ENCODE data around the gene PDZRN3.
"Not testable (repeated sequence)": the region's sequence is repeated elsewhere in the genome, so short reads cannot be mapped to it uniquely, and the experiment has no call there.

PDZRN3 gene

DNA sequence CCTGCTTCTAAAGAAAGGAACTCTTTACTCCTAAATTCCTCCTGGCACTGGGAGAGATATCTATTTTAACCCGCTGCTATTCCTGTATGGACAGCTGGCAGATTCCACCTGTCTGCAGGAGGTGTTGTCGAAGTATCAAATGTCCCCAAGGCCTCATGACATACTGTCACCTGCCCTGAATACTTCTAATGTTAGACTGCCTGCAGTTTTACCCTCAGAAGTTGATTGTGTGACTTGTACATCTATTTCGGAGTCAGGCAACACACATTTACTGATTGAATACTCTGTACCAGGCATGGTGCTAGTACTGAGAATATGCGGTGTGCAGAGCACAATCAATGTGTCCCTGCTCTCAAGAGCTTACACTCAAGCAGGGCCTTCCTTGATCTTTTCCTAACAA, 38.6 kb downstream of the PDZRN3 start:
- no peak for DNase-seq

DNA sequence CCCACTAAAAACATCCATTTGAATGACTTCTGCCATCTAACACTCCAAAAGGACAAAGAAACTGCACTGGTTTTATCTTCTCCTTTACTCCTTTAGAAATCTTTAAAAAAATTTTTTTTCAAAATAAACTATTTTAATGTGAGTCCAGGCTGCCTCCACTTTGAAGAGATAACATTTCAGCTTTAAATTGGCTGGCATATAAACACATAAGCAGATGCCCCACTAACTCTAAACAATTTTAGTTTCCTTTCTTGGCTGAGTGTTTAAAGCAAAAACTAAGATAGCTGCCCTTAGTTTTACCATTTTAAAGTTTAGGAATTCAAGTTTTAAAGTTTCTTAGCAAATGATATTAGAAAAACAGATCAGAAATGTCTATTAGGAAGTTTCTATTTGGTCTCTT, 39.9 kb downstream of the PDZRN3 start:
- no peak for DNase-seq

GRCh38 chr3:73582535-73582934, 42.2 kb downstream of the PDZRN3 start:
- DNase-seq = no peak

GRCh38 chr3:73581134-73581846, 43.5 kb downstream of the PDZRN3 start:
- no peak for DNase-seq

DNA sequence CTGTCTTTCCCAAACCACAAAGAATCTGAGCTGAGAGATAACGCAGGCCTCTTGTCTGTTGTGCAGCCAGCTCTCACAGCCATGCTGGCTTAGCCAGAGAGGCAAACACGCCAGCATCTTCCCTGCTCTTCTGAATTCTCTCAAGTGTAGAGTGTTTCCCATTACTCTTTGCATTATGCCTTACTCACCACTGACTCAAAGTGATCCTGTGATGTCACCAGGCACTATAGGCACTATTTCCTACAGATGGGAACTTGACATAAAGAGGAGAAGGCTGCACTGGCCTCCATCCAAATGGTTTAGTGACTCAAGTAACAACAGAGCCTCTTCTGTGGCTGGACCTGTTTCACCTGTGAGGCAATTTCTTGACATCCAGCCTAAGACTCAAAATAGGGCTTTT, 44.4 kb downstream of the PDZRN3 start:
- DNase-seq = peak; percentile 38

DNA sequence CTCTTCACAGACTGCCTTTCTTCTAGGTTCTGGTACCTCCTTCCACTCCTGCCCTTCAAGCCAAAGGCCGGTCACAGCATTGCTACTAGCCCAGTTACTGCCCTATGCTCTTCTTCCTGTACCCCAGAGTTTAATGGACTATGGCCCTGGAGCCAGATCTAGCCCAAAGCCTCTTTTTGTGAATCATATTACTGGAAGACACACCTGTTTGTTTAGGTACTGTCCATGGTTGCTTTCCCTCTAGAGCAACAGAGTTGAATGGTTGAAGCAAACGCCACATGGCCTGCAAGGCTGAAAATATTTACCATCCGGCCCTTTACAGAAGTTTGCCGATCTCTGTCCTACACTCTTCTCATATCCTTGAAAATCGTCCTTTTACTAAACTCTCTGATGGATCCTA, 47.0 kb downstream of the PDZRN3 start:
- DNase-seq = no peak

DNA sequence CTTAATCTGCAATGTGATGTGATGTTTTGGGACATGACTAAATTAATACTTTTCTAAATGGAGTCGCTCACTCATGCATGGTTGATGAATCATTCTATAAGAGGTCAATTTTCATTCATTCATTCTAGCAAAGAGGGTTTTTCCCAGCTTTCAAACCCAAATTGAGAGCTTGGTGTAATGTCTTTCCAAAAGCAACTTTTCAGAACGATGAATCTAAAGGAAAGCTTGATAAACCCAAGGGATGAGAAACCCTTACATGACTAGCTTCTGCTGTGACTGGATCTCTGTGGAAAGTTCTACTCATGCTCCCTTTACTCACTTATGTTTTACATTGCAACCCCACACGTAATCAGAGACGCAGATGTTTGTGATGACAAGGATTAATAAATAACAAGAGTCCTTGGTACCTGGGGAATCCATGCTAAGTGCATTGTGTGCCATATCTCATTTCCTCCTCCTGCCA, 47.7 kb downstream of the PDZRN3 start:
- DNase-seq = no peak

DNA sequence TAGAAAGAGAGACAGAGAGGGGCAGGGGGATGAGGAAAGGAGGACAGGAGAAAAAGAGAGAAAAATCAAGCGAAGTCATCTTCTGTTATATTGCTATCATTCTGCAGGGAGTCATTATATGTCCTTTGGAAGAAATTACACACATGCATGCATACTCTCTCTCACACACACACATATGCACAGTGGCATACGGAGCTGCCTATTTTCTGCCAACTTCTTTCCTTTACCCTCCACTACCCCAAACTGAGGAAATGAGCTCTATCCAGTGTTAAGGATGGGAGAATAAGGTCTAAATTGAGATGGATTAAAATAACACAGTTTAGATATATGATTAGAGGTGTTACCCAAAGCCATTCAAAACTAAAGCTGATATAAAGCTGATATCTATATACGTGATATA, 48.8 kb downstream of the PDZRN3 start:
- no peak for DNase-seq

GRCh38 chr3:73575519-73575918, 49.2 kb downstream of the PDZRN3 start:
- DNase-seq = no peak

DNA sequence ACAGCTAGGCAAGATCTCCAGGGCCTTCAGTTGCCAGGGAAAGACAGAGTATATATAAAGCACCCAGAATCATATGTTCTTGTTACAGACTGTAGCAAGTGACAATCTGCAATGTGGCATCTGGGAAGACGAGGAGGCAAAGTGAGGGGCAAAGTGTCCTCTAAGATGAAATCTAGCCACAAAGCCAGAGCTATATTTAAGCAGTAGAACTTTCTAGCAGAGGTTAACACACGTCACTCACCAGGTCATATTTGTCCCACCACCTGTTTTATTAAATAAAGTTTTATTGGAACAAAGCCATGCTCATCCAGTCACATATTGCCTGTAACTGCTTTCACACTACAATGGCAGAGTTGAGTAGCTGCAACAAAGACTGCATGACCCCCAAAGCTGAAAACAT, 51.5 kb downstream of the PDZRN3 start:
- no peak for DNase-seq

DNA sequence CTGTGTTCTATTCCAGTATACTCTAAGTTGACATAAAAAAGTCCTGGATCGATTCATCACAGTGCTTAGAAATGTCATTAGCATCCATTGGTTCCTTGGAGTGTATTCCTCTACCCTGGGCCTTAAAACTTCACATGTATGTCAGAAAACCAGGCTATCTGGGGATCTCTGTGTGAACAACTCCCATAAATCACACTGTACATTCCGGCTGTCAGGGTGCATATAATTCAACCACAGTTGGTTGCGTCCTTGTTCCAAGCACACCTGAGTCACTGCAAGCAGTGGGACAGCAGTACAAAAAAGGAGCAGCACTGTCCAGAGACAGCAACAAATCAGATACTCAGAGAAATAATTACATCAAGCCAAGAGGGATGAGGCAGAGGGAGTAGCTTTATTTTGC, 52.4 kb downstream of the PDZRN3 start:
- no peak for DNase-seq

DNA sequence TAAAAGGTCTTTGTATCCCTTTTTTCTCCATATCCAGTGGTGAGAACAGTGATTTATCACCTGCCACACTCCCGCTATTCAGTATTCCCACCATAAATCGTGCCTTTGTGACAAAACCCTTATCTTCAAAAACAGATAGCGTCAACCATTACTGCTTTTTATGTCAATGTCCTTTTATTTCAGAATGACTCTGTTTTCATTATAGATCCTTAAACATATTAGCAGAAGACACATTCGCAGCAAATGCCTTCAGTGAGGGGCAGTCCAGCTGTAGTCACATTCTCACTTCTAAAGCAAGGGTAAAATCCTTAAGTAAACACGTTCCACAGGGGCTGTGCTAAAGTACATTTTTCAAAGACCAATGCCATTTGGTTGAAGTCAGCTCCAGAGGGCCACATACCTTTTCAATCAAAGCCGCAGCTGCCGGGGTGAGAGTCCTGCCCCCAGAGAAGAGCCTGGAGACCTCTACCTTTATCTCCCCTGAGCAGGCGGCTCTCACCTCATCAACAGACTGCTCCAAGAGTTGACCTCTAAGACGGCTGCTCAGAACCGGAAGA, 53.4 kb downstream of the PDZRN3 start:
- no peak for DNase-seq

- no peak for DNase-seq
Observed at GRCh38 chr3:73569246-73569760, 55.4 kb downstream of the PDZRN3 start.

DNA sequence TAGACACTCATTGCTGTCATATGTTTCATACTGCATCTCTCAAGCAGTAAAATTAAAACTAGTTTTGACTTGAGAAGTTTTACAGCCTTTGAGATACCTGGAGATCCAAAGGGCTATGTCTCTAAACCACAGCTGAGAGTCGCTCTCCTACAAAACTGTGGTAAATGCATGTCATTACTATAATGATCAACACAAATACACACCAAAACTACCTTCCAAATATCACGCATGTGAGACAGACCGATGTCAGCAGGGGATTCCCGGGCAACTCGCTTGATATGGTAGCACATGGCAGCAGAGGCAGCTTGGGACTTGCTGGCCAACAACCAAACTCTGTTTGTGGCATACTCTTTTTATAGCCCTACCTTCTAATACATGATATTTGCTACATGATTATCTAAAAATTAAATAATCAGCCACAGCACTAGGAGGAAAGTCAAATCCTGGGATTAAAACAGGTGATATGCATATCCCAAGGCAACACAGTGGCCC, 56.3 kb downstream of the PDZRN3 start:
- no peak for DNase-seq

GRCh38 chr3:73565374-73565773, 59.4 kb downstream of the PDZRN3 start:
- not testable (repeated sequence) for DNase-seq

DNA sequence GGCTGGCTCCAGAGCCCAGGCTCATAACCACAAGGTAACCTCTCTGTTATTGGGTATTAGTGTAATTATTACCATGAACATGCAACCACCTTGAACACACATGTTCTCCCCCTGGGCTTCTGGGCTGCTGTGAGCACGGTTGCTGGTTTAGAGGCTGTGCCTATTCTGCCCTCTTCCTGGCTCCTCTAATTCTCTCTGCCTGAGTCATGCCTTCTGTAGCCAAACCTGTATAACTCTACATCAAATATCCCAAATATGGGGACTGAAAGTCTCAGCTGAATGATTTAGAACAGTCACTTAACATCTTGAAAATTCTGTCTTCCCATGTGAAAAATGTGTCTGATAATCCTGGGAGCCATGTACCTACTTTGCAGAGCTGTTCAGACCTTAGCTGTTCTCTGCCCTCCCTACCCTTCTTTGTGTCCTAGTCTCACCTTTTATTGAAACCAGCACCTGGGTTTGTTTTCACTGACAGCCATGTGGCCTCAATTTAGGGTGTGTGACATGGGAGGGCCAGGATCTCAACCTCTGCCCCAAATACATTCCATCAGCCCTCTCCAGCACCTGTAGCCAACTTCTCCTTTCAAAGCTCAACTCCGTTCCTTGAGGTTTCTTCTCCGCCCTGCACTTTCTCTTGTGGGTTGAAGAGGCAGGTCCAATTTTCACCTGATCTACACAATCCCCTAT, 60.7 kb downstream of the PDZRN3 start:
- DNase-seq = peak; percentile 5

DNA sequence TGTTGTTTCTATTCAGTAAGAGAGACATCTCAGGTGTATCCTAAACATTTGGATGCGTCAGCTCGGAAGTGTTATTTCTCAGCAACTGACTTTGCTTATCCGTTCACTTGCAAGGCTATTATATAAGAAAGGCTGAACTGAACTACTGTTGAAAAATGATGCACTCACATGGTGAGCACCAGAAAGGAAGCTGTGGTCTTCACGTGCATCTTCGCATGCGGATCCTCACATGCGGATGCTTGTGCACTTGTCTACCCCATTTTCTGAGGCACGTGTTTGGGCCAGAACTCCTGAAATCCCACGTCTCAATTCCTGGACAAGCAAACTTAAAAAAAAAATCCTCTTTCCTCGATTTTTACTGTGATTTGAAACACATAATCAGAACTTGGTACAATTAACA, 63.2 kb downstream of the PDZRN3 start:
- DNase-seq = no peak

DNA sequence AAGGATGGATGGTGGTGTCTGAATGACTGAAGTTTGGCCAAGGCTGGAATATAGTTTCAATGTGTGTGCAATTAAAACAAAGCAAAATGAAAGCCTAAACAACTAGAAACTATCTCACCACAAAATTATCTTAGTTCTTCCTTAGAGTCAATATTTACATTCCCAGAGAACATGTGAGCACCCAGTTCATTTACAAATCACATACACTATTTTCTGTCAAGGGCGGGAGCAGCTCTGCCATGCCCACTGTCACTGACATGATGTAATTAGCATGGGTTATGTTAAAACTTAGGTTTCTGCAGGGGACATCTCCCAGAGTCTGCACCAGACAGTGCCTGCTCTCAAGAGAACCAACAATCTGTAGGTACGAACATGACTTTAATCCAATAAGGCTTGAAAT, 65.0 kb downstream of the PDZRN3 start:
- DNase-seq = no peak

- no peak for DNase-seq
Observed at GRCh38 chr3:73558727-73559075, 66.0 kb downstream of the PDZRN3 start.

GRCh38 chr3:73557986-73558726, 66.6 kb downstream of the PDZRN3 start:
- peak; percentile 14 for DNase-seq

DNA sequence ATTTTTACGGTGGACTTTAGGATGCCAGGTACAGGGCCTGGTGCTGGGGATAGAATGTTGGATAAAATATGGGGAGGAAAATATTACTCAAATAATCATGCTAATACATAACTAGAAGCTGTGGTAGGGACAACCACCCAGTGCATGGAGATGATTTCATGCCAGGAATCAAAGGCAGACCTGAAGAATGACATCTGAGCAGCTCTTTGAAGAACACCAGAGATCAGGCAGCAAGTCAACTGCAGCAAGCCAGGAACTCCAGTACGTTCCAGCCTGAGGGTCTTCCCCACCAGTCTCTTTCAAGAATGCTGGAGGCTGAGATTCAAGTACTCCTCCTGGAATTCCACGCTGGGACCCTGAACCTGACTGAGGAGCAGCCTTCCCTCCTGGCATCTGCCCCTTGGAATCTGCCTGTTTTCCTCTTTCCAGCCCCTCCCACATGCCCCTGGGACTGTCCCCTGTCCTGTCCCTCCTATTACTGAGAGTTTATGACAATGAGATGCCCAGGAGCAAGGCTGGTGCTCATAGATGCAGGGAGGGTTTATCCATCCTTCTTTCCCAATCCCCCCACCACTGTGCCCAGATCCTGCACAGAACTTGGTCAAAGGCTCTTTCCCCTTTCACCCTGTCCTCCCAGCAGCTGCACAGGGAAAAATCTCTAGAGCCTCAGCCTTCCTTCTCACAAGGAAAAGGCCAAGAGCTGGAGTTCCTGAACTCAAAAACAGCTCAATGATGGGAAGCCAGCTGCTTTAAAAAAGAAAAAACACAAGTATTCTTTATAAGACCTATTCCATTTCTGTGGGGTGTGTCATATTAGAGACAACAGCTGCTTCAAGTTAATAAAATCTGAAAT, 68.0 kb downstream of the PDZRN3 start:
- DNase-seq = no peak

- no peak for DNase-seq
Observed at GRCh38 chr3:73555076-73555475, 69.7 kb downstream of the PDZRN3 start.
